Effector CD4-positive, alpha-beta T cell (primary cell): Measurements from ENCODE around the gene BSND. TPM values are rescaled to one million over a fixed set of nuclear protein-coding genes. Genes with fewer than 3 reads are reported as not detected.
"Not testable (repeated sequence)": the region's sequence is repeated elsewhere in the genome, so short reads cannot be mapped to it uniquely, and the experiment has no call there.

Source experiments
- DNase-seq: peaks from one replicate; pipeline ENCODE4 v3.0.0-alpha.2; 2020
- total RNA-seq: gene quantifications from one replicate; lab custom pipeline; 2026; lab: John Stamatoyannopoulos, UW

BSND gene
- total RNA-seq = not detected

- no peak for DNase-seq
Observed at GRCh38 chr1:54998677-54999076, at the start of gene BSND. BSND (plus strand) TSS chr1:54998933; CDS start chr1:54999187, 254 bp downstream.

- no peak for DNase-seq
Observed at GRCh38 chr1:54949053-54949452, 49.7 kb upstream of the BSND start.

- DNase-seq = no peak
Observed at GRCh38 chr1:54950006-54950368, 48.7 kb upstream of the BSND start.

- peak; percentile 26 for DNase-seq
Observed at GRCh38 chr1:54950369-54951163, 48.2 kb upstream of the BSND start.

- DNase-seq = no peak
Observed at GRCh38 chr1:54951810-54952226, 46.9 kb upstream of the BSND start.

GRCh38 chr1:54952950-54953718 lies 45.6 kb upstream of the BSND start:
- DNase-seq = no peak

- no peak for DNase-seq
Observed at GRCh38 chr1:54953846-54954245, 44.9 kb upstream of the BSND start.

- no peak for DNase-seq
Observed at GRCh38 chr1:54955359-54955758, 43.4 kb upstream of the BSND start.

GRCh38 chr1:54956726-54957125 lies 42.0 kb upstream of the BSND start:
- DNase-seq = no peak

- DNase-seq = no peak
Observed at GRCh38 chr1:54959241-54959640, 39.5 kb upstream of the BSND start.

- DNase-seq = no peak
Observed at GRCh38 chr1:54962612-54963395, 35.9 kb upstream of the BSND start.

GRCh38 chr1:54963829-54964228 lies 34.9 kb upstream of the BSND start:
- not testable (repeated sequence) for DNase-seq

GRCh38 chr1:54965624-54966340 lies 33.0 kb upstream of the BSND start:
- no peak for DNase-seq

GRCh38 chr1:54967372-54967771 lies 31.4 kb upstream of the BSND start:
- no peak for DNase-seq

GRCh38 chr1:54968551-54968950 lies 30.2 kb upstream of the BSND start:
- no peak for DNase-seq

- no peak for DNase-seq
Observed at GRCh38 chr1:54969879-54970278, 28.9 kb upstream of the BSND start.

- DNase-seq = no peak
Observed at GRCh38 chr1:54970901-54971300, 27.8 kb upstream of the BSND start.

- no peak for DNase-seq
Observed at GRCh38 chr1:54971317-54971791, 27.4 kb upstream of the BSND start.

GRCh38 chr1:54972436-54972835 lies 26.3 kb upstream of the BSND start:
- DNase-seq = no peak

GRCh38 chr1:54973205-54973921 lies 25.4 kb upstream of the BSND start:
- DNase-seq = no peak

- no peak for DNase-seq
Observed at GRCh38 chr1:54975356-54976108, 23.2 kb upstream of the BSND start.
